Measurements from ENCODE around the gene TAOK1.
"Not testable (repeated sequence)": the region's sequence is repeated elsewhere in the genome, so short reads cannot be mapped to it uniquely, and the experiment has no call there.

Gene TAOK1

DNA sequence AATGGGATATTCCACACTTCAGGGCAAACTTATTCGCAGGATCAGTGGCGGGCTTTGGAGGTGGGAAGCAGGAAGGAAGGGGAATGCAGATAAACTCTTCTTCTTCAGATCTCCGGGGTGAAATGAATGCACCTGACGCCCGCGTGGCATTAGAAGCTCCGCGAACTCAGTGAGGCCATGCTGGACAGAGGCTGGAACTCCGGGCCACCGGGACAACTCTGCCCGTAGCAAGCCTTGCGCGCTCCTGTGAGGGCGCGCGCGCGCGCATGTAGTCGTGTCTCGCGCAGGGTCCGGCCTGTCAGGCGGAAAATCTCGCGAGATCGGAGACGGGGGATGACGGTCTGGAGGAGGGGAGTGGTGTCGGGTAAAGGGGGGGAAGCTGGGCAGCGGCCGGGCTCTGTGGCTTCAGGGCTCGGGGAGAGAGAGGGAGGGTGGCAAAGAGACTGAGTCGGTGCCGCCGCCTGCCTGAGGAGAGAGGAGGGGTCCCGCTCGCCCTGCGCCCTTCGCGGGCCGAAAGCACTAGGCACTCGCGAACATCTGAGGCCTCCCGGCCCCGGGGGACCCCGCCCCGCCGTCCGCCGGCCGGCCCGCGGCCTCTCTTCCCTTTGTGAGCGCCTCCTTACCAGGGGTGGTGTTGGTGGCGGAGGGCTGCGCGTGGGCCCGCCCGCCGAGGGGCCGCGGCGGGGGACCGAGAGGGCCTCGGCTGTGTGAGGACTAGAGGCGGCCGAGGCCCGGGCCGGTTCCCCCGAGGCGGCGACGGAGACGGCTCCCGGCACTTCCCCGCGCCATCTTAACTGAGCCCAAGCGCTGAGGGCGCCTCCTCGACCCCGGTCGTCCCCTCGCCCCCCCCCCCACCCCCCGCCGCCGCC is at the start of gene TAOK1:
TAOK1 (plus strand) TSS at position 382 of the 869 bp plus-strand sequence. CDS start 61,186 bp downstream, outside the sequence.
- DNase-seq, result peak; percentile 97 to 100 (median 99)
- intact Hi-C loops (cut with DNase I), result no loop called here

DNA sequence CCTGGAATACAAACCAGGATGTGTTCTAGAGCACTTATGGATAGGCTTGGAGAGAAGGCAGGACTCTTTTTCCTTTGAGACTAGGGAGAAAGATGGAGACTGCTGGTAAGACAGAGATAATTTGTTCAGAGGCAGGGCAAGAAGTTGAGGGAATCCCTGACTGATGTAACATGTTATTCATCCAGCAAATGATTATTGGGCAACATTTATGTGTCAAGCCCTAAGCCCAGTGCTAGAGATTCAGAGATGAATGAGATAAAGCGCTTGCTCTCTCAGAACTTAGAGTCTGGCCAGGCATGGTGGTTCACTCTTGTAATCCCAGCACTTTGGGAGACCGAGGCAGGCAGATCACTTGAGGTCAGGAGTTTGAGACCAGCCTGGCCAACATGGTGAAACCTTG is 48.4 kb upstream of the TAOK1 start:
- no peak for DNase-seq
- intact Hi-C loops (cut with DNase I), result no loop called here

DNA sequence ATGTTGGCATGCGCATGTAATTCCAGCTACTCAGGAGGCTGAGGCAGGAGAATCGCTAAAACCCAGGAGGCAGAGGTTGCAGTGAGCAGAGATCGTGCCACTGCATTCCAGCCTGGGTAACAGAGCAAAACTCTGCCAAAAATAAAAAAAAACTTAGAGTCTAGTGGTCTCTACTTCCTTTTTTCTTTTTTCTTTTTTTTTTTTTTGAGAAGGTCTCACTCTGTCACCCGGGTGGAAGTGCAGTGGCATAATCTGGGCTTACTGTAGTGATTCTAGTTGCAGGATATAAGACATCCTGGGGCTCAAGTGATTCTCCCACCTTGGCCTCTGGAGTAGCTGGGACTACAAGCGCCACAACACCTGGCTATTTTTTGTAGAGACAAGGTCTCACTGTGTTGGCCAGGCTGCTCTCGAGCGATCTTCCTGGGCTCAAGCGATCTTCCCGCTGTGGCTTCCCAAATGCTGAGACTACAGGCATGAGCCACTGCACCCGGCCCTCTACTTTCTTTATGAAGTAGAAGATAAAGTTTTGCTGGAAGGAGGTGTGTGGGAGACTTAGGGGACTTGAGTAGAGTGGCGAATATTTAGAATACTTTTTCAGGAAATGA is 47.9 kb upstream of the TAOK1 start:
- no peak for DNase-seq
- intact Hi-C loops (cut with DNase I), result no loop called here

DNA sequence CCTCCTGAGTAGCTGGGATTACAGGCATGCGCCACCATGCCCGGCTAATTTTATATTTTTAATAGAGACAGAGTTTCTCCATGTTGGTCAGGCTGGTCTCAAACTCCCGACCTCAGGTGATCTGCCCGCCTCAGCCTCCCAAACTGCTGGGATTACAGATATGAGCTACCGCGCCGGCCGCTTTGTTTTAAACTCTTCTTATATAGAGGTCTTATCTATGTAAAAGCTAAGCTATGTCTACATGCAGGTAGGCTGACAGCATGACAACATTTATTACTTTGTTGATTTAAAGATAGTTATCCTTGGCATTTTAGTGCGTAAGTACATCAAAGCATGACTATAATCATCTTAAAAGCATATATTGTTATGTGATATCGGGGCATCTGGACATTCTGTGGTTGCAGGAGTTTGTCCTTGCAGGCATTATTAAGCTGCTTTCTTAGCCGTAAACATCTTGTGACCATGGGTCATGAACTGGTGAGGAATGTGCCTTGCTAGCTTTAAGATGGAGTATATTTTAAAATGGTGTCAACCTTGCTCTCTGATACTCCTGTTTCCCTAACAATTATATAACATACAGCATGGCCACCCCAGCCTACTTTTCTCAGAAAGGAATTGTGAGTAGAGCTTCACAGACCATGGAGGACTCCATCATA is 45.8 kb upstream of the TAOK1 start:
- intact Hi-C loops (cut with DNase I), result no loop called here
- DNase-seq, result no peak

DNA sequence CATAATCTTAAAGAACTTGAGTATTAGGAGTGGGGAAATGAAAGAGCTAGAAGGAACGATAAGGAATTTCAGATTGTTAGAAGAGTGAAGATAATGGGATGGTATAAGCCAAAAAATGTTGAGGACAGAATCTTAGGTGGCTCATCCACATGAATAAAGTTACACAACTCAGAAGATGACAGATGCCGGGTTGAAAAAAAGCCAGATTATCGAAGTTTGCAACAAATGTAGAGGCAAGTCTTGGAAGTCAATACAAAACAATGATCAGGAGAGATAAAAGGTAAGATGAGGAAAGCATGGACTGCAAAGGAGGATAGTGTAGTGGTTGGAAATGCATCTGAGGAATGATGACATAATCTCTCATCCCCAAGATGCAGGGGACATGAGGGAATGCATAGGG is 45.1 kb upstream of the TAOK1 start:
- DNase-seq, result no peak
- intact Hi-C loops (cut with DNase I), result no loop called here

DNA sequence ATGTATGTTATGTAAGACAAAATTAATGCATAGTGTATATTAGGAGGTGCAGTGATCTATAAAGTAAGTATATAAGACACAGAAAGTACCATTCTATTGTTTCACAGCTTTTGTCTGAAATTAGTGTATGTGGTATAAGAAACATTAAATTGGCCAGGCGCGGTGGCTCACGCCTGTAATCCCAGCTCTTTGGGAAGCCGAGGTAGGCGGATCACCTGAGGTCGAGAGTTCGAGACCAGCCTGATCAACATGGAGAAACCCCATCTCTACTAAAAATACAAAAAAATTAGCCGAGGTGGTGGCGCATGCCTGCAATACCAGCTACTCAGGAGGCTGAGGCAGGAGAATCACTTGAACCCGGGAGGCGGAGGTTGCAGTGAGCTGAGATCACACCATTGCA is 44.7 kb upstream of the TAOK1 start:
- intact Hi-C loops (cut with DNase I); DNase-seq: not testable (repeated sequence)

DNA sequence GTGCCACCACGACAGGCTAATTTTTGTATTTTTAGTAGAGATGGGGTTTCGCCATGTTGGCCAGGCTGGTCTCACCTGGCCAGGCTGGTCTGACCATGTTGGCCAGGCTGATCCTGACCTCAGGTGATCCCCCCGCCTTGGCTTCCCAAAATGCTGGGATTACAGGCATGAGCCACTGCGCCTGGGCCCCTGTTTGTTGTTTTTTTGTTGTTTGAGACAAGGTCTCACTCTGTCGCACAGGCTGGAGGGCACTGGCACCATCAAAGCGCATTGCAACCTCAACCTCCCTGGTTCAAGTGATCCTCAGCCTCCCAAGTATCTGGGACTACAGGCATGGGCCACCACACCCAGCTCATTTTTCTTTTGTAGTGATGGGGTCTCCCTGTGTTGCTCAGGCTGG is 43.7 kb upstream of the TAOK1 start:
- no peak for DNase-seq
- intact Hi-C loops (cut with DNase I), result no loop called here

DNA sequence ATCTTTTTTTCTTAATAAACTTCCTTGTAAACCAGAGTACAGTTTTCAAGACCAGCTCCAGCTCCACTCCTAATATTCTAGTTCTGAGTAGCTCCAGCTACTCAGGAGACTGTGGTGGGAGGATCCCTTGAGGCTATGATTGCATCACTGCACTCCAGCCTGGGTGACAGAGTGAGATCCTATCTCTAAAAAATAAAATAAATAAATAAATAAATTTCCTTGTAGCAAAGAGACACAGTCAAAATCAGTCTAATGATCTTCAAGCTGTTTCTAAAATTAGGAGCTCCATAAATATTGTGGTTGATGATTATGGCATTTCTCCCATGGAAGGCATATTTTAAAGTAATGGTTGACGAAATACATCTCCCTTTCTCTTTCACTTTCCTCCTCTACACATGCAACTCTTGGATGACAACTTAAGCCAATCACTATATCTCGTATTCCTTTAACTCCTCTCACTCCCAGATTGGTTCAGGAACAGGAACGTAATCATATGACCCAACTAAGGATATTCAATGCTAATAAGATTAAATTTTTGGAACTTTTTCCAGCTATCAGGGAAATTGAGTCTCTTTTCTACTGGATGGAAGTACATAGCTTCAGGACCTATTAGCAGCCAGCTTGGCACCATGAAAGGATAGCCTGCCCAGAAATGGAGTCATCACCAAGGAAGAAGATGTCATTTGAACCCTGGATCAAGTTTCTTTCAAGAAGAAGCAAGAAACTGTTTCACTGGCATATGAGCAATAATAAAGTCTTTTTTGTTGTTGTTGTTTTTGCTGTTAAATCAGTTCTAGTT is 42.1 kb upstream of the TAOK1 start:
- DNase-seq, result no peak

DNA sequence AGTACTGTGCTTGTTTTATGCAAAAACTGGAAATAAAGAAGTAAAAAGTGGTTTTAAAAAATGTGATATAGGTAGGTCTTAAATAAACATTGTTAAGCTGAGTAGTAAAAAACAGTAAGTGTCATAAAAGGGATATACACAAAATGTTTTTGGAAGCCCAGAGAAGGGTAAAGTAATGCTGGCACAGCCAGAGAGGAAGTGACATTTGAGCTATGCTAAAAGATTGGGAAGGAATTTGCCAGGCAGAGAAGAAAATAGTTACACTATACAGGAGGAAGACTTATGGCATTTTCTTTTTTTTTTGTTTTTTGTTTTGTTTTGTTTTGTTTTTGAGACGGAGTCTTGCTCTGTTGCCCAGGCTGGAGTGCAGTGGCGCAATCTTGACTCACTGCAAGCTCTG is 40.8 kb upstream of the TAOK1 start:
- intact Hi-C loops (cut with DNase I), result no loop called here
- no peak for DNase-seq

More for the DNA sequence above, 42.1 kb upstream of the TAOK1 start:
- intact Hi-C loops (cut with DNase I), result no loop called here

DNA sequence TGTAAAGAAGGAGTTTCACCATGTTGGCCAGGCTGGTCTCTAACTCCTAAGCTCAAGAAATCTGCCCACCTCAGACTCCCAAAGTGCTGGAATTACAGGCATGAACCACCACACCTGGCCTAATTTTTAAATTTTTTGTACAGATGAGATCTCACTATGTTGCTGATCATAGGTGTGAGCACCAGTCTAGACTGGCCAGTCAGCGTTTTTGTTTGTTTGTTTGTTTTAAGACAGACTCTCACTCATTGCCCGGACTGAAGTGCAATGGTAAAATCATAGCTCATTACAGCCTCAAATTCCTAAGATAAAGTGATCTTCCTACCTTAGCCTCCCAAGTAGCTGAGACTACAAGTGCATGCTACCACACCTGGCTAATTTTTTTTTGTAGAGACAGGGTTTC is 38.0 kb upstream of the TAOK1 start:
- intact Hi-C loops (cut with DNase I), result no loop called here
- no peak for DNase-seq

DNA sequence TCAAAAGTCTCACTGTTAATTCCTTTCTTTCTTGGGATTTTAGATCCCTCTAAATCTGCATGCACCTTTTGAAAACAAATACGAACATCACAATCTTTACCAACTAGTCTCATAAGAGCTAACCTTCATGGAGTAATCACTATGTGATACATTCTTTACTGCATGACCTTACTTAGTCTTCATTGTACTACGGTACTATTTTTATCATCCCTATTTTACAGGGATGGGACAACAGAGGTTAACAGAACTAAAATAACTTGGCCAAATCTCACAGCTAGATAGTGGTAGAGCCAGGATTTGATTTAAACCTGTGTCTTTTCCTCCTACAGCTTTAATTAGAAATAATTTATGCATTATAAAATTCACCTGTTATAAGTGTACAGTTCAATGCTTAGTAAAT is 32.9 kb upstream of the TAOK1 start:
- intact Hi-C loops (cut with DNase I), result no loop called here
- no peak for DNase-seq

DNA sequence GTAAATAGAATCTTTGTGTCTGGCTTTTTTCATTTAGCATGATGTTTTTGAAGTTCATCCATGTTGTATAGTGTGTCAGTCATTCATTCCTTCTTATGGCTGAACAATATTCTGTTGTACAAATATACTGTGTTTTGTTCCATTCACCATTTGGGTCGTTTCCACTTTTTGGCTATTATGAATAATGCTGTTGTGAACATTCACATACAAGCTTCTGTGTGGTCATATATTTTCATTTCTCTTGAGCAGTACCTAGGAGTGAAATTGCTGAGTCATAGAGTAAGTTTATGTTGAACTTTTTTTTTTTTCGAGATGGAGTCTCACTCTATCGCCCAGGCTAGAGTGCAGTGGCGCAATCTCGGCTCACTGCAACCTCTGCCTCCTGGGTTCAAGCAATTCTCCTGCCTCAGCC is 32.3 kb upstream of the TAOK1 start:
- DNase-seq, result no peak
- intact Hi-C loops (cut with DNase I), result no loop called here

DNA sequence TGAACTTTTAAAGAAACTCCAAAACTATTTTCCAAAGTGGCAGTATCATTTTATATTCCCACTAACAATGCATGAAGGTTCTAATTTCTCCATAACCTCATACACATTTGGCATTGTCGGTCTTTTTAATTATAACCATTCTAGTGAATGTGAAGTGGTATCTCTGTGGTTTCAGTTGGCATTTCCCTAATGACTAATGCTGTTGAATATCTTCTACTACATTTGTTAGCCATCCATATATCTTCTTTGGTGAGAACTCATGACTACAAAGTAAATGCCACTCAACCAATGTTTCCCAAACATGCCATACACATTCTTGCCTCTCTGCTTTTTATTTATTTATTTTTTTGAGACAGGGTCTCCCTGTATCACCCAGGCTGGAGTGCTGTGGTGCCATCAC is 31.7 kb upstream of the TAOK1 start:
- no peak for DNase-seq
- intact Hi-C loops (cut with DNase I), result no loop called here

DNA sequence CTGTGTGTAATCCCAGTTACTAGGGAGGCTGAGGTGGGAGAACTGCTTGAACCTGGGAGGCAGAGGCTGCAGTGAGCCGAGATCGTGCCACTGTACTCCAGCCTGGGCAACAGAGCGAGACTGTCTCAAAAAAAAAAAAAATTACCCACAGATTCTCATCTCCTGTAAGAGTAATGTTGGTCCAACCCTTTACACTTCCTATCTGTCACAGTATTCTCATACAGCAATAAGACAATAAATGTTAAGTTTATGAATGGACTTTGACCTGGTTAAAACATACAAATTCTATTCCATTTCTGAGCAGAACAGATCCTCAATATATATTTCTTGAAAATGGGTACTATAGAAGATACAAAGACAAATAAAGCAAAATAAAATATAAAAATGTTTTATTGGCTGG is 30.4 kb upstream of the TAOK1 start:
- intact Hi-C loops (cut with DNase I), result no loop called here
- no peak for DNase-seq

DNA sequence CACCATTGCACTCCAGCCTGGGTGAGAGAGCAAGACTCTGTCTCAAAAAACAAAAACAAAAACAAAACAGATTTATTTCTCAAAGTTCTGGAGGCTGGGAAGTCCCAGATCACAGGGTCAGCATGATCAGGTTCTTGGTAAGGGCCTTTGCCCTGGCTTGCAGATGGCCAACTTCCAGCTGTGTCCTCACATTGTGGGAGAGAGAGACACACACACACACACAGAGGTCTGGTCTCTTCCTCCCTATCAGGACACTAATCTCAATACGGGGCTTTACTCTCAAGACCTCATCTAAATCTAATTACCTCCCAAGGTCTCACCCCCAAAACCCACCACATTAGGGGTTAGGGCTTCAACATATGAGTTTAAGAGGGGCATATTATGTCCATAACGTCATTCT is 26.4 kb upstream of the TAOK1 start:
- intact Hi-C loops (cut with DNase I), result no loop called here
- DNase-seq, result no peak

DNA sequence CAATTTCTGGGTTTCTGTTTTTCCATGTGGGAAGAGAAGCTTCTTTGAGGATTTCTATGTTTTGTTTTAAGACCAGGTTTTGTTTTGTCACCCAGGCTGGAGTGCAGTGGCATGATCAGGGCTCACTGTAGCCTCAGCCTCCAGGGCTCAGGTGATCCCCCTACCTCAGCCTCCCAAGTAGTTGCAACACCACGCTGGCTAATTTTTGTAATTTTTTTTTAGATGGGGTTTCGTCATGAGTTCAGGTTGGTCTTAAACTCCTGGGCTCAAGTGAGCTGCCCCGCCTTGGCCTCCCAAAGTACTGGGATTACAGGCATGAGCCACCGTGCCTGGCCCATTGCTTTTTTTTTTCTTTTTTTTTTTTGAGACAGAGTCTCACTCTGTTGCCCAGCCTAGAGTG is 25.5 kb upstream of the TAOK1 start:
- DNase-seq, result no peak
- intact Hi-C loops (cut with DNase I), result no loop called here

DNA sequence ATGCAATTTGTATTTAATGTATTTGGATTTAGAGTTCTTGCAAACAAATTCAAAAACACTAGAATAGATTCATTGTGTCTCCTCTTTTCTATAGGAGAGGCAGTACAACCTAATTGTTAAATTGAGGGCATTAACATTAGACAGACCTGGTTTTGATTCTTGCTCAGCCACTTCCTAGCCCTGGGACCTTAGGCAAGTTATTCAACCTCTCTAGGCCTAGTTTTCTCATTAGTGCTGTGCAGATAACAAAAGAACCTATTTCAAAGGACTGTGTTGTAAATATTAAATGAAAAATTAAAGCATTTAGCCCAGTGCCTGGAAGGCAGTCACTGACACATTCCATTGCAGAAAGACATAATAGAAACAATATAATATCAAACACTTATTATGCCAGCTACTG is 22.0 kb upstream of the TAOK1 start:
- no peak for DNase-seq
- intact Hi-C loops (cut with DNase I), result no loop called here

DNA sequence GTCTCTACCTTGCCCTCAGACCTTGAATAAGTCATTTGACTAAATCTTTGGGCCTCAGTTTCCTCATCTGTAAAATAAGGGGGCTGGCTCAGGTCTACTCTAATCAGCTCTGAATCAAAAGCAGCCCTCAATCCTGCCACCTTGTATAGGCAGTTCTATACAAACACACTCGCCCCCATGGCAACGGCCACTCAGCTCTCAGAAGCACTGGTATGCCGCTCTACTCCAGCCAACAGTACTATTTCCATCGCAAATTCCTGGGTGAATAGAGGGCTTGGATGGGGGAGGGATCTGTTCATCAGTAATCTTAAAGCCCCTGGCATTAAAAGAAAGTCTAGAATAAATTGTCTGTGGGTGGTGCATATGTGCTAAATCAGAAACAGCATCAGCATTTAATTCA is 21.2 kb upstream of the TAOK1 start:
- intact Hi-C loops (cut with DNase I), result no loop called here
- DNase-seq, result no peak
